ENCODE results near the gene LYST. TPM values are rescaled to one million over a fixed set of nuclear protein-coding genes. Genes with fewer than 3 reads are reported as not detected.
"Not testable (repeated sequence)": the region's sequence is repeated elsewhere in the genome, so short reads cannot be mapped to it uniquely, and the experiment has no call there.

LYST gene
- total RNA-seq, 2 experiments from 2014 or later: 90.8 to 92.1 TPM

GRCh38 chr1:235657269-235657668 lies 209.4 kb downstream of the LYST start:
- ChIA-PET POLR2A (no interaction called here), CTCF (interaction anchor here (0.6 kb wide), 1 partner anchor 521 kb away, joined by 3 read pairs; no protein-coding TSS in a partner anchor)

DNA sequence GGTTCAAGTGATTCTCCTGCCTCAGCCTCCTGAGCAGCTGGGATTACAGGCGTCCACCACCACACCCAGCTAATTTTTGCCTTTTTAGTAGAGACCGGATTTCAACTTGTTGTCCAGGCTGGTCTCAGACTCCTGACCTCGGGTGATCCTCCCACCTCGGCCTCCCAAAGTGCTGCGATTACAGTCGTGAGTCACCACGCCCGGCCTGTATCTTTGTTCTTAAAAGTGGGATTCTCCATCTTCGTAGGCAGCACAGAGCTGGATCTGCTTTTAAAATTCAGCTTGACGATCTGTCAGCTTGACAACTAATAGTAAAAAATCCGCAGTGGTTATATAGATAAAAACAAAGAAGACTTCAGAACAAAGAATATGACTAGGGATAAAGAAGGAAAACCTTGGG lies 214.3 kb downstream of the LYST start:
- POLR2A ChIA-PET: no interaction called here
- CTCF ChIA-PET: no interaction called here

- POLR2A ChIA-PET: no interaction called here
These were observed 215.4 kb downstream of the LYST start for GRCh38 chr1:235651170-235651806.

GRCh38 chr1:235650341-235651169 lies 216.2 kb downstream of the LYST start:
- ChIA-PET POLR2A (no interaction called here), CTCF (no interaction called here)

More at GRCh38 chr1:235651170-235651806, 215.4 kb downstream of the LYST start:
- CTCF ChIA-PET: interaction anchor here (0.6 kb wide), 2 partner anchors 146 to 301 kb away, joined by 3 read pairs; no protein-coding TSS in a partner anchor

DNA sequence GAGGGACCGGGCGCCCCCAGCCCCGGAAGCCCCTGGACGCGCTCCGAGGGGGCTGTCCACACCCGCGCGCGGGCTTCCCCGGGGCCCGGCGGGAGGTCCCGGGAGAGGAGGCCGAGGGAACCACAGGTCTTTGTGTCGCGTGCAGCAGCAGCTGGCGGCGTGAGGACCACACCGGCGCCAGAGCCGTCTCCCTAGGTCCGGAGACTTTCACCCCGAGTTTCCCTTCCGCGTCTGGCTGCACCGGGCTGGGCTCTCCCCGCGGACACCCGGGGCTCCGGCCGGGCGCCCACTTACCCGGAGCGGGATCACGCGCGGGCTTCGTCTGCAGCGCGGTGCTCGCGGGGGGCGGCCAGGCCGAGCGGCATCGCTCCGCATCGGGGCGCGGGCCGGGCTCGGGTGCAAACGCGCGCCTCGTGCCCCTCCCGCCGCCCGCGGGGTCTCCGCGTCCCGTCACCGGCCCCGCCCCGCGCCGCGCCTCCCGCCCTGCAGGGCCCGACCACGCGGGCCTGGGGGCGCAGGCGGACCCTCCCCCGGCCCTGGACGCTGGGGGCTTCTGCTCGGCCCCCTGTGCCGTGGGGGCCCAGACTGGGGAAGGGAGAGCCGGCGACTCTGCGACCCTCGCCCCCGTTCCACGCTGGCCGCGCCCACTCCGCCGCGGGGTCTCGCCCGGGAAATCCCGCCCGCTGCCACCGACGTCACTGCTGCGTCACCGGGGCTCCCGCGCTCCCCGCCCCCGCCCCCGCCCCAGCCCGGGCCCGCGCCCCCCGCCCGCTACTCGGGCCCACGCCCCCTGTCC lies 217.1 kb downstream of the LYST start, which contains the start of gene GNG4:
Gene GNG4, minus strand, starts transcription at position 417 of the 796 bp plus-strand sequence. CDS start 65,946 bp downstream, outside the sequence.
- POLR2A ChIA-PET: interaction anchor here (0.6 kb wide), 1 partner anchor 64 kb away, joined by 3 read pairs; no protein-coding TSS in a partner anchor

DNA sequence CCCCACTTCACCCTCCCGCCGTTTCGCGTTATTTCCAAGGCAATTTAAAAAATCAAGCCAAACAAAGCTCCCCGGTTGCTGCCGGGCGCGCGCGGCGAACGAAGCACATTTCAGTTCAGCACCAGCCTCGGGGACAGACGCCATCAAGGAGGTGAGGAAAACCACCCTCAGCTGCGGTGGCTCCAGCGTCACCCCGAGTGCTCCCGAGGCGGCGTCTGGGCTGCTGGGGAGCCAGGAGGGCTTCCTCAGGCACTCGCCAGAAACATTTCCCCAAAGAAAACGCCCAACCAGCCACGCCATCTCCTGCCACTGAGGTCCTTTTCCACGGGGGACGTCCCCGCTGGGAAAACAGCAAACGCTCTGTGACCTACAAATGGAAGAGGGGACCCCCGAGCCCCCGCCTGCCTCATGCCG lies 217.7 kb downstream of the LYST start:
- CTCF ChIA-PET: no interaction called here

More for the DNA sequence above, 217.1 kb downstream of the LYST start, which contains the start of gene GNG4:
- CTCF ChIA-PET: no interaction called here

DNA sequence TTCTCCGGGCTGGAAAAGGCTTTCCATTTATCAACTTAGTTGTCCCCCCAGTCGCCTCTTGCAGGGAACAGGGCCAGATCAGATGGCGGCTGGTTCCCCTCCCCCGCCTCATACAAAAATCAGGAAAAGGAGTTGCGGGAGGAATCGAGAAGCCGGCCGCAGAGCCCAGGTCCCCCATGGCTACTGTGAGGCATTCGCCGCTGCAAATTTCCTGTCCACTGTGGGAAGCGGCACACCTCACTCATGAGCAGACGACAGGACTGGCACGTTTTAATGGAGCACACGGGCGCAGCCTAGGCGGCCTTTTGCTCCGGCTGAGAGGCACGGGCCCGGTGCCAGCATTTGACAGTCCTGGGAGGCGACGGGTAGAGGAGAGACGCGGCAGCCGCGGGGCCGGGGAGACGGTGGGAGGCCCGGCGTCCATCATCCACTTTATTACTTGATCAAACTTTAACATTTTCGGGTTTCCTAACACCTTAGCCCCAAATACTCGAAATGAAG lies 218.2 kb downstream of the LYST start:
- ChIA-PET POLR2A (interaction anchor here (0.6 kb wide), 1 partner anchor 66 kb away, joined by 3 read pairs; no protein-coding TSS in a partner anchor), CTCF (no interaction called here)

More for the DNA sequence above, 217.7 kb downstream of the LYST start:
- POLR2A ChIA-PET: interaction anchor here (0.6 kb wide), 1 partner anchor 65 kb away, joined by 3 read pairs; no protein-coding TSS in a partner anchor

- POLR2A ChIA-PET, CTCF ChIA-PET: not testable (repeated sequence)
These were observed 219.2 kb downstream of the LYST start for GRCh38 chr1:235647537-235647936.

- POLR2A ChIA-PET: no interaction called here
These were observed 220.2 kb downstream of the LYST start for GRCh38 chr1:235646463-235646862.

DNA sequence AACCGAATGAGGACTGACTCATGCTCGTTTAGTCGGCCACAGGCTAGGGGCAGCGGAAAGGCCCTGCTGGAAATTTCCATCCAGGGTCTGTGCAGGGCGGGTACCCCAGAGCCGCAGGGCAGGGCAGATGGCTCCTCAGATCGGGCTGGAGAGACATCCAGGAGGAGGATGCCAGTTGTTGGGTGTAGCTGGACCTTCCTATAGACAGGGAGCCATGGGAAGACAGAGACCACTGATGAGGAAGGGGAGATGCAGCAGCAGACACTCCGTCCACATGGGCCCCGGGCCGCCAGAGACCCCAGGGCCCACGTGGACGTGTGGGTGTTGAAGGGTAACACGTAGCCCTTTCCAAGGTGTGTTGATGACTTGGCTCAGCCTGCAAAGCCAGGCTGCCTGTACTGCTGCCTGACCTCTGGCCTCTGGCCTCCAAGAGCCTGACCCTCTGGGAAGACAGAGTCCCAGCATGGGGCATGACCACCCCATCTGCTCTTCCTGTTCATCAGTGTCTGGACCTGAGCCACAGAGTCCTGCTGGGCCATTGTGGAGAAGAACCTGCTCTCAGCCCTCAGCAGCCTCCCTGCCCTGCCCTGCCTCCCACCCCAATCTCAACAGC lies 221.9 kb downstream of the LYST start:
- POLR2A ChIA-PET: no interaction called here
- CTCF ChIA-PET: no interaction called here

More at GRCh38 chr1:235646463-235646862, 220.2 kb downstream of the LYST start:
- CTCF ChIA-PET: no interaction called here

GRCh38 chr1:235643837-235644692 lies 222.6 kb downstream of the LYST start:
- ChIA-PET CTCF (no interaction called here), POLR2A (no interaction called here)

DNA sequence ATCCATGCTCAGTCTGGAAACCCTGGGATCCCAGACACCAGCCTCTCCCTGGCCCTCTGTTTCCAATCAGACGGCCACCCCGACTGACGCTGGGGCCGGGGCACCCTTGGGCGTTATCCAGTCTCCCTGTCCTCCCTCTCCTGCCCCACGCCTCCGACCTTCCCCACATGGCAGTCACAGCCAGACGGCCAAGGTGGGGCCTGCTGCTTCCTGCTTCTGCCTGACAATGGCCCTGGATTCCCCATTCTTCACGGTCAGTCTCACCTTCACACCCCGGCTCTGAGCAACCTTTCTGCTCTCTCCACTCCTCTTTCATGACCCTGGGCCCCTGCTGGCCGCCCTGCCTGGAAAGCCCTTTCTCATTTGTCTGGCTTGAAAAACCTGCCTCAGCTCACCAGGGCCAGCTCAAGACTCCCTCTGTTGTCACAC lies 223.7 kb downstream of the LYST start:
- ChIA-PET CTCF (interaction anchor here (1.8 kb wide), 1 partner anchor 138 kb away, joined by 6 read pairs; the partner anchor contains the start of gene B3GALNT2), POLR2A (no interaction called here)

- ChIA-PET CTCF (interaction anchor here (0.6 to 1.8 kb wide), 2 partner anchors 138 to 656 kb away, joined by 3 to 6 read pairs; partner anchors contain the start of gene B3GALNT2), POLR2A (no interaction called here)
These were observed 224.4 kb downstream of the LYST start for GRCh38 chr1:235642011-235642942.

DNA sequence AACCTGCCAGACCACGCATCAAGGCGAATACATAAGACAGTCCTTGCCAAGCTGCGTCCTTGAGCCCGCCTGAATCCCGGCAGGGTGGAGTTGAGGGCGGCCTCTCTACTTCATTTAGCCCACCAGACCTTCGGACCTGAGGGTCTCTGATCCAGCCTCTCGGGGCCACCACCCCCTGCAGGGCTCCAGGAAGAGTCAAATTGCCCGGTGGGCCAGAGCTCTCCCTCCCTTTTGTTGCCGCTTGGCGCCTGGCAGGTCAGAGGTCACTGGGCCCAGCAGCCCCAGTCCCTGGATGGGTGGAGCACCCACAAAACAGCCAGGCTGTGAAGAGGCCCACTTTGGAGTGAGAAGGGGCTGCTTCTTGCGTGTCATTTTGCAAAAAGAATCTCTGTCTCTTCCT lies 226.1 kb downstream of the LYST start:
- POLR2A ChIA-PET: no interaction called here
- CTCF ChIA-PET: interaction anchor here (0.6 kb wide), 1 partner anchor 385 kb away, joined by 3 read pairs; no protein-coding TSS in a partner anchor

DNA sequence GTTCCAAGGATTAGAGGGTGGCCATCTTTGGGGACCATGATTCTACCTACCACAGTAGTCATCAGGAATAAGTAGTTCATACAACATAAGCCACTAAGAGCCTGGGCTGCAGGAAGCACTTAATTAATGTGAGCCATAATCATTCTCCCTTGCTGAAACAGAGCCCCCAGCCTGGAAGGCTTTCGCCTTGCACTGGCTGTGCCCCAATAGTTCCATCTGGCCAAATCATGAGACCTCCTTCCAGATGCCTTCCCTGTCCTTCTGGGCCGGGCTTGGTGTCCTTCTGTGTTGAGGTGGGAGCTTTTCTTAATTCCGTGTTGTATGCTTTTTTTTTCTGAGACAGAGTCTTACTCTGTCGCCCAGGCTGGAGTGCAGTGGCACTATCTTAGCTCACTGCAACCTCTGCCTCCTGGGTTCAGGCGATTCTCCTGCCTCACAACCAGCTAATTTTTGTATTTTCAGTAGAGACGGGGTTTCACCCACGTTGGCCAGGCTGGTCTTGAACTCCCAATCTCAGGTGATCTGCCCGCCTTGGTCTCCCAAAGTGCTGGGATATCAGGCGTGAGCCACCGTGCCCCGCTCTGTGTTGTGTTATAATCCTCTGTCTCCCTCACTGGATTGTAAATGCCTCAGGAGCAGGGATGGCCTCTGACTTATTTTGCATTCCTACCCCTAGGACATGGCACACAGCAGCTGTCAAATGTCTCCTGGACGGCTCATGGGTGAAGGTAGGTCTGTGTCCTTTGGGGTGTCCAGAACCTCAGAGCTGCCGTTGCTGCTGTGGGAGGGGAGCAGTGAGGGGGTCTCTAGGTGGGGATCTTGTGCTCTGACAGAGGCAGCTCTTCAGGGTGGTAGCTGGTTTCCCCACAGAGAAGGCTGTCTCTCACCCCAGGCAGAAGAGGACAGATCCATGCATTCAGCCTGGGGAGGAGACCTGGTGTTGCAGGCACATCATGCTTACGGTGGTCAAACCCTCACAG lies 227.2 kb downstream of the LYST start:
- ChIA-PET POLR2A (no interaction called here), CTCF (interaction anchor here (1.0 kb wide), 1 partner anchor 332 kb away, joined by 3 read pairs; no protein-coding TSS in a partner anchor)

DNA sequence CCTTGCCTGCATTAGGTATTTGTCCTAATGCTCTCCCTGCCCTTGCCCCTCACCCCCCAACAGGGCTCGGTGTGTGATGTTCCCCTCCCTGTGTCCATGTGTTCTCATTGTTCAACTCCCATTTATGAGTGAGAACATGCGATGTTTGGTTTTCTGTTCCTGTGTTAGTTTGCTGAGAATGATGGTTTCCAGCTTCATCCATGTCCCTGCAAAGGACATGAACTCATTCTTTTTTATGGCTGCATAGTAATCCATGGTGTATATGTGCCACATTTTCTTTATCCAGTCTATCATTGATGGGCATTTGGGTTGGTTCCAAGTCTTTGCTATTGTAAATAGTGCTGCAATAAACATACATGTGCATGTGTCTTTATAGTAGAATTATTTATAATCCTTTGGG lies 228.1 kb downstream of the LYST start:
- CTCF ChIA-PET, POLR2A ChIA-PET: not testable (repeated sequence)

Measured in activated CD8-positive, alpha-beta memory T cell treated with anti-CD3 and anti-CD28 coated beads for 36 hours (primary cell).